OCI-LY1 (cell line): ENCODE results near the gene PPFIA1.

ENCODE experiments used
- H2AFZ ChIP-seq: fragments of 200-600 bp; sonication (generic), shearing (Covaris generic); 2 replicates; pipeline ENCODE4 v1.6.0; 2014; ENCODE audit warnings: antibody characterized with exemption, mild to moderate bottlenecking, low read length
- H3F3A ChIP-seq: fragments of 200-600 bp; sonication (generic), shearing (Covaris generic); 2 replicates; pipeline ENCODE4 v1.6.0; 2014; ENCODE audit warnings: mild to moderate bottlenecking, antibody characterized with exemption, low read length, moderate library complexity; ENCODE audit not compliant: insufficient read depth
- H3K27ac ChIP-seq: fragments of 200-600 bp; sonication (generic); 2 replicates; pipeline ENCODE4 v1.5.1; 2014; ENCODE audit warnings: low read length, mixed run types, mild to moderate bottlenecking, low read depth; ENCODE audit not compliant: poor library complexity, severe bottlenecking
- H3K27me3 ChIP-seq: fragments of 200-600 bp; sonication (generic); 2 replicates; pipeline ENCODE4 v1.6.0; 2014; ENCODE audit warnings: antibody characterized with exemption, mild to moderate bottlenecking, low read length, moderate library complexity; ENCODE audit not compliant: insufficient read depth
- H3K36me3 ChIP-seq: fragments of 200-600 bp; sonication (generic); 2 replicates; pipeline ENCODE4 v1.6.1; 2014; ENCODE audit warnings: mild to moderate bottlenecking, antibody characterized with exemption, low read length, moderate library complexity, mixed read lengths; ENCODE audit not compliant: insufficient read depth
- H3K4me1 ChIP-seq: fragments of 200-600 bp; sonication (generic); 2 replicates; pipeline ENCODE4 v1.5.1; 2014; ENCODE audit warnings: mild to moderate bottlenecking, low read length, moderate library complexity; ENCODE audit not compliant: insufficient read depth, severe bottlenecking
- H3K4me2 ChIP-seq: fragments of 200-600 bp; sonication (generic), shearing (Covaris generic); 2 replicates; pipeline ENCODE4 v1.6.1; 2014; ENCODE audit warnings: low read length
- H3K4me3 ChIP-seq: fragments of 200-600 bp; sonication (generic); 2 replicates; pipeline ENCODE4 v1.5.1; 2014; ENCODE audit warnings: low read length, low read depth, mild to moderate bottlenecking, mixed read lengths; ENCODE audit not compliant: poor library complexity, severe bottlenecking
- H3K79me2 ChIP-seq: fragments of 200-600 bp; shearing (Covaris generic); 2 replicates; pipeline ENCODE4 v1.6.1; 2016; ENCODE audit warnings: mixed run types, low read length, mixed read lengths; ENCODE audit not compliant: insufficient read depth
- H3K9ac ChIP-seq: fragments of 200-600 bp; sonication (generic), shearing (Covaris generic); 2 replicates; pipeline ENCODE4 v1.6.1; 2014; ENCODE audit warnings: mild to moderate bottlenecking, low read length, mixed read lengths
- H3K9me2 ChIP-seq: fragments of 200-600 bp; sonication (generic), shearing (Covaris generic); 2 replicates; pipeline ENCODE4 v1.6.1; 2014; ENCODE audit warnings: low read depth, mild to moderate bottlenecking, low read length, mixed read lengths
- H3K9me3 ChIP-seq: fragments of 200-600 bp; shearing (Covaris generic); 2 replicates; pipeline ENCODE4 v1.6.1; 2014; ENCODE audit warnings: low read length, mixed read lengths
- H4K20me1 ChIP-seq: fragments of 200-600 bp; sonication (generic), shearing (Covaris generic); 2 replicates; pipeline ENCODE4 v1.6.0; 2016; ENCODE audit warnings: mild to moderate bottlenecking, low read length; ENCODE audit not compliant: insufficient read depth
- EZH2 ChIP-seq: fragments of 200-600 bp; sonication (generic), shearing (Covaris generic); IDR thresholded peaks from 2 replicates; pipeline ENCODE4 v1.8.0; 2017; ENCODE audit warnings: borderline replicate concordance, mixed run types, mild to moderate bottlenecking, antibody characterized with exemption, low read length, moderate library complexity, mixed read lengths
- TF ChIP-seq, protein P1 (sequence below): fragments of 200-600 bp; sonication (generic), shearing (Covaris generic); IDR thresholded peaks from 2 replicates; pipeline ENCODE4 v1.5.1; 2017; ENCODE audit warnings: mild to moderate bottlenecking, antibody characterized with exemption, low read length, moderate library complexity, mixed read lengths

The PPFIA1 gene

DNA sequence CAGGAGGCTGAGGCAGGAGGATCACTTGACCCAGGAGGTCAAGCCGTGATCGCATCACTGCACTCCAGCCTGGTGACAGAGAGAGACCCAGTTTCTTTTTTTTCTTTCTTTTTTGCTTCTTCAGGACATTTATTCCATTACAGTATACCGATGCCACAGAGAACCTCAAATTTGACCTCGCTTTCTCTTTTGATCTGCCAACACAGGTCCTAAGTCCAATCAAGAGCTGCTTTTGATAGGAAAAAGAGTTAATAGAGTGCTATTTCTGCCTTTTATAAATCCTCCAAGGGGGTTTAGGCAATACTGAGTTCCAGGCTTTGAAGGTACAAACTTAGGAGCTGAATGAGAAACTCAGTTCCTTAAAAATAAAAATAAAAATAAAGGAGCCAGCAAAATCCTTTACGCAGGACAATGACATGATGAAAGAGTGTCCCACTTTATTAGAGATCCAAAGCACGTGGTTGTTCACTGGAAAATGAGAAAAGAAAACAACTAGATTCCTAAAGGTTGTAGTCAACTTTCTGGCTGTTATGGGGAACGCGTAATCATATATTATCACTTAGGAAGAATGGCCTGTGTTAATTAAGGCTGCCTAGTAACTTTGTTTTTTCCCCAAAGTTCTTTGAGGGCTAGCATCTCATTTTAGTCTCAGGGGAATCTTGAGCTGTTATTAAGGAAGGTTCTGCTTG lies 40.2 kb upstream of the PPFIA1 start:
- Histone ChIP-seq H2AFZ (no peak overlapping the region), H3K36me3 (no peaks in the 10 kb centered on the region), H3K9ac (no peak overlapping the region), H4K20me1 (no peaks in the 10 kb centered on the region), H3K4me2 (no peak overlapping the region), H3F3A (no peaks in the 10 kb centered on the region), H3K4me3 (no peak overlapping the region), H3K4me1 (no peaks in the 10 kb centered on the region), H3K27me3 (peaks cover 17% of the 10 kb centered on the region), H3K27ac (no peak overlapping the region), H3K9me3 (no peaks in the 10 kb centered on the region), H3K9me2 (no peaks in the 10 kb centered on the region), H3K79me2 (no peaks in the 10 kb centered on the region)
- TF ChIP-seq EZH2 = no peak
- TF ChIP-seq, protein P1, sequence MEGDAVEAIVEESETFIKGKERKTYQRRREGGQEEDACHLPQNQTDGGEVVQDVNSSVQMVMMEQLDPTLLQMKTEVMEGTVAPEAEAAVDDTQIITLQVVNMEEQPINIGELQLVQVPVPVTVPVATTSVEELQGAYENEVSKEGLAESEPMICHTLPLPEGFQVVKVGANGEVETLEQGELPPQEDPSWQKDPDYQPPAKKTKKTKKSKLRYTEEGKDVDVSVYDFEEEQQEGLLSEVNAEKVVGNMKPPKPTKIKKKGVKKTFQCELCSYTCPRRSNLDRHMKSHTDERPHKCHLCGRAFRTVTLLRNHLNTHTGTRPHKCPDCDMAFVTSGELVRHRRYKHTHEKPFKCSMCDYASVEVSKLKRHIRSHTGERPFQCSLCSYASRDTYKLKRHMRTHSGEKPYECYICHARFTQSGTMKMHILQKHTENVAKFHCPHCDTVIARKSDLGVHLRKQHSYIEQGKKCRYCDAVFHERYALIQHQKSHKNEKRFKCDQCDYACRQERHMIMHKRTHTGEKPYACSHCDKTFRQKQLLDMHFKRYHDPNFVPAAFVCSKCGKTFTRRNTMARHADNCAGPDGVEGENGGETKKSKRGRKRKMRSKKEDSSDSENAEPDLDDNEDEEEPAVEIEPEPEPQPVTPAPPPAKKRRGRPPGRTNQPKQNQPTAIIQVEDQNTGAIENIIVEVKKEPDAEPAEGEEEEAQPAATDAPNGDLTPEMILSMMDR = no peak

- TF ChIP-seq, protein P1 = no peak
- no peak for TF ChIP-seq EZH2
- peaks cover 13% of the 10 kb centered on the region for H3K27me3 ChIP-seq
- no peak overlapping the region for H3K4me2 ChIP-seq
- H3K4me1 ChIP-seq = no peaks in the 10 kb centered on the region
- H2AFZ ChIP-seq = no peak overlapping the region
- H3K79me2 ChIP-seq = no peaks in the 10 kb centered on the region
- H3K9me3 ChIP-seq = no peaks in the 10 kb centered on the region
- no peak overlapping the region for H3K27ac ChIP-seq
- H3K4me3 ChIP-seq = no peak overlapping the region
- no peaks in the 10 kb centered on the region for H4K20me1 ChIP-seq
- H3K36me3 ChIP-seq = no peaks in the 10 kb centered on the region
- H3K9me2 ChIP-seq = no peaks in the 10 kb centered on the region
- H3K9ac ChIP-seq = no peak overlapping the region
- H3F3A ChIP-seq = no peaks in the 10 kb centered on the region
Measured at GRCh38 chr11:70230840-70231710, 39.4 kb upstream of the PPFIA1 start.

- H4K20me1 ChIP-seq = no peaks in the 10 kb centered on the region
- no peak overlapping the region for H2AFZ ChIP-seq
- TF ChIP-seq, protein P1 = no peak
- TF ChIP-seq EZH2 = no peak
- no peaks in the 10 kb centered on the region for H3K9me2 ChIP-seq
- no peak overlapping the region for H3K9ac ChIP-seq
- no peak overlapping the region for H3K4me3 ChIP-seq
- no peaks in the 10 kb centered on the region for H3K36me3 ChIP-seq
- H3K27me3 ChIP-seq = peaks cover 10% of the 10 kb centered on the region
- no peaks in the 10 kb centered on the region for H3F3A ChIP-seq
- no peak overlapping the region for H3K4me2 ChIP-seq
- no peaks in the 10 kb centered on the region for H3K79me2 ChIP-seq
- H3K4me1 ChIP-seq = no peaks in the 10 kb centered on the region
- H3K27ac ChIP-seq = no peak overlapping the region
- H3K9me3 ChIP-seq = no peaks in the 10 kb centered on the region
Measured at GRCh38 chr11:70233034-70233433, 37.5 kb upstream of the PPFIA1 start.
